Testis (tissue), 3 donors: ENCODE results near the gene NUP62. TPM values are rescaled to one million over a fixed set of nuclear protein-coding genes. Genes with fewer than 3 reads are reported as not detected.

ENCODE experiments used
- DNase-seq: peaks from one replicate; pipeline ENCODE4 v3.0.0-alpha.2; 2019
- H3K27ac ChIP-seq, 2 donors: fragments of 200-600 bp; sonication (generic); one replicate each; pipeline ENCODE4 v1.5.1; 2019
- H3K27me3 ChIP-seq: fragments of 200-600 bp; sonication (generic); one replicate; pipeline ENCODE4 v1.5.1; 2019
- H3K36me3 ChIP-seq: fragments of 200-600 bp; sonication (generic); one replicate; pipeline ENCODE4 v1.5.1; 2017; ENCODE audit warnings: low read depth; ENCODE audit errors: missing control alignments
- H3K4me1 ChIP-seq: fragments of 200-600 bp; sonication (generic); one replicate; pipeline ENCODE4 v1.5.1; 2019
- H3K4me3 ChIP-seq, 2 donors: fragments of 200-600 bp; sonication (generic); one replicate each; pipeline ENCODE4 v1.5.1; 2017 to 2019
- H3K9me3 ChIP-seq: fragments of 200-600 bp; sonication (generic); one replicate; pipeline ENCODE4 v1.5.1; 2017
- CTCF ChIP-seq, 3 experiments: fragments of 450-650 bp in 2 of 3; fragments of 200-600 bp in 1 of 3; sonication (generic) in 1 of 3; IDR thresholded peaks; one replicate each; pipeline ENCODE4 v1.5.1; 2016 to 2019; ENCODE audit warnings: antibody characterized with exemption in 3 of 3, mild to moderate bottlenecking in 2 of 3, moderate library complexity in 1 of 3
- POLR2A ChIP-seq: fragments of 450-650 bp; IDR thresholded peaks from one replicate; pipeline ENCODE4 v1.6.1; 2017; ENCODE audit warnings: antibody characterized with exemption, mild to moderate bottlenecking, moderate library complexity
- WGBS, 2 donors: methylation state at CpG; one replicate each; pipeline ENCODE4 v1.1.5; 2018; 5-methylcytosine and 5-hydroxymethylcytosine counted together
- intact Hi-C: fragments of 100-400 bp; cut with DNase I; formaldehyde crosslinking; loops from one replicate; pipeline ENCODE4 v1.15.1; 2023; ENCODE audit warnings: low total_unique reads
- polyA plus RNA-seq: library from polyadenylated mRNA; stranded (reverse); fragments of 350-450 nt; fragmentation: Illumina TruSeq; extraction: RNeasy Lipid Tissue Mini Kit (QIAGEN cat#74804); gene quantifications from one replicate; pipeline ENCODE4 v1.2.3, GENCODE V29; 2014; ENCODE audit warnings: low read depth, low replicate concordance; ENCODE audit not compliant: insufficient read depth
- total RNA-seq, 2 donors: library from RNA; depleted of rRNA; stranded (reverse); fragments of >200 nt; gene quantifications; one replicate each; pipeline ENCODE4 v1.2.3, GENCODE V29; 2016

Gene NUP62
- total and polyA plus RNA-seq, 3 donors from 2014 or later = 78.4 to 135 (median 112) TPM

GRCh38 chr19:49864890-49865289 lies 64.4 kb downstream of the NUP62 start:
- Histone ChIP-seq H3K27ac (peak overlapping the region; percentile 9 to 96), H3K36me3 (no peaks in the 10 kb centered on the region), H3K27me3 (no peaks in the 10 kb centered on the region), H3K4me1 (peaks cover 67% of the 10 kb centered on the region), H3K4me3 (no peak overlapping the region), H3K9me3 (no peaks in the 10 kb centered on the region)
- 46 to 64% methylated on average over 6 to 13 of the region's 13 CpGs for WGBS, 2 donors
- no peak for DNase-seq
- intact Hi-C loops = no loop called here
- no peak for TF ChIP-seq POLR2A
- TF ChIP-seq CTCF (IDR thresholded peaks at IDR 0.05) = peak in 1 of 3 experiments; percentile 0

GRCh38 chr19:49863935-49864320 lies 65.4 kb downstream of the NUP62 start:
- DNase-seq = no peak
- no peak overlapping the region for H3K4me3 ChIP-seq
- H3K27me3 ChIP-seq = no peaks in the 10 kb centered on the region
- intact Hi-C loops = no loop called here
- no peak for TF ChIP-seq POLR2A
- TF ChIP-seq CTCF (IDR thresholded peaks at IDR 0.05) = no peak
- H3K27ac ChIP-seq = peak overlapping the region in 1 of 2 donors; percentile 94
- peaks cover 73% of the 10 kb centered on the region for H3K4me1 ChIP-seq
- H3K9me3 ChIP-seq = no peaks in the 10 kb centered on the region
- H3K36me3 ChIP-seq = no peaks in the 10 kb centered on the region
- whole genome bisulfite sequencing, 2 donors = 82 to 86% methylated on average over 7 to 17 of the region's 17 CpGs

GRCh38 chr19:49863254-49863934 lies 65.9 kb downstream of the NUP62 start:
- Histone ChIP-seq H3K36me3 (no peaks in the 10 kb centered on the region), H3K27me3 (no peaks in the 10 kb centered on the region), H3K27ac (peak overlapping the region; percentile 89 to 94), H3K4me1 (peaks cover 71% of the 10 kb centered on the region), H3K9me3 (no peaks in the 10 kb centered on the region), H3K4me3 (no peak overlapping the region)
- 88 to 92% methylated on average over 24 of the region's 24 CpGs for WGBS, 2 donors
- no peak for DNase-seq
- intact Hi-C loops = no loop called here
- no peak for TF ChIP-seq POLR2A
- no peak for TF ChIP-seq CTCF (IDR thresholded peaks at IDR 0.05)

- H3K27ac ChIP-seq = peak overlapping the region; percentile 89 to 94
- H3K36me3 ChIP-seq = no peaks in the 10 kb centered on the region
- 36 to 42% methylated on average over 29 to 48 of the region's 49 CpGs for WGBS, 2 donors
- H3K9me3 ChIP-seq = no peaks in the 10 kb centered on the region
- intact Hi-C loops = no loop called here
- H3K27me3 ChIP-seq = no peaks in the 10 kb centered on the region
- TF ChIP-seq CTCF (IDR thresholded peaks at IDR 0.05) (no peak), POLR2A (no peak)
- H3K4me3 ChIP-seq = peak overlapping the region; percentile 15
- H3K4me1 ChIP-seq = peaks cover 71% of the 10 kb centered on the region
- DNase-seq = peak; percentile 77
Observed at GRCh38 chr19:49862391-49863253, 66.7 kb downstream of the NUP62 start.
